Activated T-cell treated with anti-CD3 and anti-CD28 coated beads for 48 hours (primary cell): ENCODE results near the gene MYBPHL.

Experiments
- DNase-seq: peaks from one replicate; pipeline ENCODE4 v3.0.0-alpha.2; 2020; ENCODE audit warnings: low read depth

The MYBPHL gene

DNA sequence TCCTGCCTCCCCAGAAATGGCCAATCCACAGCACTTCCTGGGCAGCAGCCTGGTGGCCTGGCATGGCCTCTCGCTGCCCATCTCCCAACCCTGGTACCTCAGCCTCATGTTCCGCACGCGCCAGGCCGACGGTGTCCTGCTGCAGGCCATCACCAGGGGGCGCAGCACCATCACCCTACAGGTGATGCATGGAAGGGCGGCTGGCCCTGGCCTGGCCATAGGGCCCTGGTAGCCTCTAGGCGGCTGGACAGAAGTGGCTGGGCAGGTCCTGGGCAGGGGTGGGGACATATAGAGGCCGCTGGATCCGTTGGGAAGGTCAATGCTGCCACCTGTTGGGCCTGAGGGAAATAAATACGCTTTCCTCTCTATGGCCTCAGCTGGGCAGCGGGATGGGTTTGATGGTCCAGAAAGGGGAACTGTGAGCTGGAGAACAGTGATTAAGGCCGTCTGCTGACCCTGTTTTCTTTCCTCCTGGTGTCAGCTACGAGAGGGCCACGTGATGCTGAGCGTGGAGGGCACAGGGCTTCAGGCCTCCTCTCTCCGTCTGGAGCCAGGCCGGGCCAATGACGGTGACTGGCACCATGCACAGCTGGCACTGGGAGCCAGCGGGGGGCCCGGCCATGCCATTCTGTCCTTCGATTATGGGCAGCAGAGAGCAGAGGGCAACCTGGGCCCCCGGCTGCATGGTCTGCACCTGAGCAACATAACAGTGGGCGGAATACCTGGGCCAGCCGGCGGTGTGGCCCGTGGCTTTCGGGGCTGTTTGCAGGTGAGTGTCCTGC lies 43.0 kb downstream of the MYBPHL start:
- peak; percentile 83 for DNase-seq

GRCh38 chr1:109263234-109263596 lies 43.6 kb downstream of the MYBPHL start:
- no peak for DNase-seq

GRCh38 chr1:109262231-109263055 lies 44.4 kb downstream of the MYBPHL start:
- DNase-seq = no peak

DNA sequence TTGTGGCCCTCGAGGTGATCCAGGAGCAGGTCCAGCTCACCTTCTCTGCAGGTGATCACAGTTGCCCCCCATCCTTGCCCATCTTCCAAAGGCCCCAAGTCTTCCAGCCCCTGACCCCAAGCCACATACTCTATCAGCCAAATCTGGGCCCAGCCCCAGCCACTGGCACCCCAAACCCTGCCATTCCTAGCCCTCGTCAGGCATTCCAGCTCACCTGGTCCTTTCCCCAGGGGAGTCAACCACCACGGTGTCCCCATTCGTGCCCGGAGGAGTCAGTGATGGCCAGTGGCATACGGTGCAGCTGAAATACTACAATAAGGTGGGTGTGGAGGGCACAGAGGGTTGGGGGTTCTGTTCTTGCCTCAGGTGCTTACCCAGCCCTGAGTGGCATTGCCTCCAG lies 45.2 kb downstream of the MYBPHL start:
- no peak for DNase-seq

GRCh38 chr1:109261006-109261405 lies 45.8 kb downstream of the MYBPHL start:
- no peak for DNase-seq

- DNase-seq = no peak
These were observed 46.9 kb downstream of the MYBPHL start for GRCh38 chr1:109259674-109260557.

DNA sequence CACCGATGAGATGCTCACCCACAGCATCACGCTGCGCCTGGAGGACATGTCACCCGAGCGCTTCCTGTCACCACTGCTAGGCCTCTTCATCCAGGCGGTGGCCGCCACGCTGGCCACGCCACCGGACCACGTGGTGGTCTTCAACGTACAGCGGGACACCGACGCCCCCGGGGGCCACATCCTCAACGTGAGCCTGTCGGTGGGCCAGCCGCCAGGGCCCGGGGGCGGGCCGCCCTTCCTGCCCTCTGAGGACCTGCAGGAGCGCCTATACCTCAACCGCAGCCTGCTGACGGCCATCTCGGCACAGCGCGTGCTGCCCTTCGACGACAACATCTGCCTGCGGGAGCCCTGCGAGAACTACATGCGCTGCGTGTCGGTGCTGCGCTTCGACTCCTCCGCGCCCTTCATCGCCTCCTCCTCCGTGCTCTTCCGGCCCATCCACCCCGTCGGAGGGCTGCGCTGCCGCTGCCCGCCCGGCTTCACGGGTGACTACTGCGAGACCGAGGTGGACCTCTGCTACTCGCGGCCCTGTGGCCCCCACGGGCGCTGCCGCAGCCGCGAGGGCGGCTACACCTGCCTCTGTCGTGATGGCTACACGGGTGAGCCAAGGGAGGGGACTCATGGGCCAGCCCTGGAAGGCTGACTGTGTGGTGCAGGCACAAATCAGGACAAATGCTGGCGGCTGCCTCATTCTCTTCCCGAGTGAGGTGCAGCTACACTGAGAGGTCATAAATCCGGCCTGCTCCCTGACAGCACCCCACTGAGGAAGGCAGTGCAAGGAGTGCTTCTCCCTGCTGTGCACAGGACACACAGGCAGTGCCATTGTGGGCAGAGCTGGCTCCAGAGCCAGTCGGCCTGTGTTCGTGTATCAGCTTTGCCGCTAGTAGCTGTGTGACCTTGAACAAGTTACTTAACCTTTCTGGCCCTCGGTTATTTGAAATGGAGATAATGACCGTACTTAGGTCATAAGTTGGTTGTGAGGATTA lies 48.0 kb downstream of the MYBPHL start:
- DNase-seq = no peak

GRCh38 chr1:109257682-109258421 lies 49.0 kb downstream of the MYBPHL start:
- no peak for DNase-seq

DNA sequence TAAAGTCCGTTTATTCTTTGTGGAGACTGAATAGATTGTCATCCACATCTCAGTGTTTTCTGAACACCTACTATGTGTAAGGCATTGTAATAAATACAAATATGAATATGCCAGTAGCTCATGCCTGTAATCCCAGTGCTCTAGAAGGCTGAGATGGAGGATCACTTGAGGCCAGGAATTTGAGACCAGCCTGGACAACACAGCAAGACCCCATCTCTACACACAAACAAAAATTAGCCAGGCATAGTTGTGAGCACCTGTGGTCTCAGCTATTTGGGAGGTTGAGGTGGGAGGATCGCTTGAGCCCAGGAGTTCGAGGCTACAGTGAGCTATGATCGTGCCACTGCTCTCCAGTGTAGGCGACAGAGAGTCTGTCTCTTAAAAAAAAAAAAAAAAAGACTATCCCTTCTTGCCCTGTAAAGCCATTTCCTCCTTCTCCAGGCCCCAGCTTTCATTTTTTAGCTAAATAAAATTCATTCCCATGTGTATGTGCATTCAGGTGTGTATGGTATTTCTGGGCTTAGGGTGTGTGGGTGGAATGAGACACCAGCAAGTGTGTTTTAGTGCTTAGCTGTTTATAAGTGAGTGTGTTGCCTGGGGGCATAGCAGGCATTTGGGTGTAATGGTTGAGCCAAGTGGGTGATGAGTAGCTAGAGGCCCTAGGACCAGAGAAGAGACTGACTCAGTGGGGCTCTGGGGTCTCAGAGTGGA lies 49.7 kb downstream of the MYBPHL start:
- DNase-seq = no peak

GRCh38 chr1:109256085-109256484 lies 50.7 kb downstream of the MYBPHL start:
- DNase-seq = no peak

DNA sequence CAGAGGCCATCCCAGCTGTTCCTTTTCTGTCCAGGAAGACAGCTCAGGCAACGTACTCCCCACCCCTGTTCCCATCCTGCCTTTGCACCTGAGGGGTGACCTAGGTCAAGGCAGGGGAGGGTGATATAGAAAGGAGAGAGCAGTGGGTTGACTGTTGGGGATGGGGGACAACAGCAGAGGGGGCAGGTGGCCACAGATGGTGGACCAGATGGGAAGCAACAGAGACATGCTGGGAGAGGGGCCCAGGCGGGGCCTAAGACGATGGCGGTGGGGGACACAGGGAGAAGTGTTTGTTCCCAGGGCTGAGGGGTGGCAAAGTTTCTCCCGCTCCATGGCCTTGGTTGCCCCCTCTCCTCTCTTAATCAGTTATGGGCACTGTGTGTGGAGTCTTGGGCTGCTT lies 51.1 kb downstream of the MYBPHL start:
- DNase-seq = no peak

DNA sequence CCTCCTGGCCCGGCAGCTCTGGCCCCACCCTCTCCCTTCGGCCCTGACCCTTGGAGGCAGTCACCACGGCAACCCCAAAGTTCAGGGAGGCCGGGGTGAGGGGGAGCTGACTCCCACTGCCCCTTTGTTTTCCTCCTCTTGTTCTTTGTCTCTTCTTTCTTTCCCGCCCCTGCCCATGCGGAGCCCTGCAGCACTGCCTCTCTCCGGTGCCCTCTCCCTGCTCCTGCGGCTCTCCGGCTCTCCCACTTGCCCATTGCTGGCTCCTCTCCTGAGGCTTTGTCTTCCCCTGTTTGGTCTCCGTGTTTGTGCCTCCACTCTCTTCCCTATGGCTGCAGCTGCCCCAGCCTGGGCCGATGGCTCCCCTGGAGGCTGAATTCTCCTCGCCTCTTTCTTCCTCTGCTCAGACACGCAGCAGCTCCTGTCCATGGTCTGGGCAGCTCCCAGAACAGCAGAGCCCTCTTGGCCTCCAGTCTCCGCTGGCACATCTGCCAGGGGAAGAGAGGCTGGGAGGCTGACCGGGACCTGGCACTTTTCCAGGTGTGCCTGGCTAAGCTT lies 51.6 kb downstream of the MYBPHL start:
- no peak for DNase-seq

- no peak for DNase-seq
These were observed 52.2 kb downstream of the MYBPHL start for GRCh38 chr1:109254621-109255096.

DNA sequence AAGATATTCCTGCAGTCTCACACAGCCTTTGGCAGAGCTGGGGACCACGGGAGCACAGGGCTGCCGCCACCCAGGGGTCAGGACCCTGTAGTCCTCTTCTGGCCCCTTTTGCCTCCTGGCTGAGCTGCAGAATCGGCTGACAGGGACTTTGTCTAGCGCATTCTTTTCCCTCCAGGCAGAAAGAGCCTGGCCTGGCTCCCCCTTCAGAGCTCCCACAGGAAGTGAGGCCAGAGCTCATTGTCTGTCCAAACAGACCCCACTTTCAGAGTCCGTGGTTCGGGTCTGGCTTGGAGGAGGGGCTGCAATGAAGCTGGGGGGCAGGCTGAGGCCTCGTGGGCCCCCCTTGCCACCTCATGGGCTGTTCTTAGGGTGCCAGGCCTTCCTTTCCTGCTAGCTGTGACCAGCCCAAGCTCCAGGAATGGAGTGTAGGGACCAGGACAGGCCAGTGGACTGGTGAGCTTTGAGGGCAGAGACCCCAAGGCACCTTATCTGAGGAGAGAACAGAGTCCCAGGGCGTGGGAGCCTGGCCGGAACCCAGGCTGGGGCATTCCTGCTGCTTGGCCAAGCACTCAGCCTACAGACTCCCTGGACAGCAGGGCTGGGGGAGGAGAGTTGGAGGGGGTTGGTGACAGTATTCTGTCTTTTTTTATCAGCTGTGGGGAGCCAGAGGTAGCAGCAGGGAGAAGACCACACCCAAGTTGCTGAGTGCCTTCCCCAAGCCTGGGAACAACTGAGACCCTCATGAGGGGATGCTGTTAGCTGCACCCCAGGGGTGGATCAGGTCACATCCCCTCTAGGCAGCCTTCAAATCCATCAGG lies 52.8 kb downstream of the MYBPHL start:
- DNase-seq = no peak

DNA sequence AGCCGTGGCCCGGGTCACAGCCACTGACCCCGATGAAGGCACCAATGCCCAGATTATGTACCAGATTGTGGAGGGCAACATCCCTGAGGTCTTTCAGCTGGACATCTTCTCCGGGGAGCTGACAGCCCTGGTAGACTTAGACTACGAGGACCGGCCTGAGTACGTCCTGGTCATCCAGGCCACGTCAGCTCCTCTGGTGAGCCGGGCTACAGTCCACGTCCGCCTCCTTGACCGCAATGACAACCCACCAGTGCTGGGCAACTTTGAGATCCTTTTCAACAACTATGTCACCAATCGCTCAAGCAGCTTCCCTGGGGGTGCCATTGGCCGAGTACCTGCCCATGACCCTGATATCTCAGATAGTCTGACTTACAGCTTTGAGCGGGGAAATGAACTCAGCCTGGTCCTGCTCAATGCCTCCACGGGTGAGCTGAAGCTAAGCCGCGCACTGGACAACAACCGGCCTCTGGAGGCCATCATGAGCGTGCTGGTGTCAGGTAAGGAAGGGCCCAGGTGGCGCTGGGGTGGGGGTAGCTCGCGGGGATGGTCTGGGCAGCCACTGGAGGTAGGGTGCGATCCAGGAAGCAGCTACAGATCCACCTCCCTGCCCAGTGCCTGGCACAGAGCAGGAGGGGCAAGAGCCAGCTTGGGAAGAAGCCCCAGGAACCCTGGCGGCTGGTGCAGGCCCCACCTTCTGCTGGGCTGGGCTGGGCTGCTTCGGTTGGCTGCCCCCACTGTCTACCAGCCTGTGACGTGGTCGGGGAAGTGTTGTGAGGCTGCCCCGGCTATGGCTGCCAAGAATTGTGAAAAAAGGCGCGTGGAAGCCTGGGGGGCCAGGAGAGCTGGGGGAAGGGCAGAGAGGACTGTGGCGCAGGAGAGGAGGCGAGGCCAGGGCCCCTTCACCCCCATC lies 53.7 kb downstream of the MYBPHL start:
- DNase-seq = no peak

- DNase-seq = no peak
These were observed 54.5 kb downstream of the MYBPHL start for GRCh38 chr1:109252167-109252892.
